GM20000 (cell line): ENCODE data around the gene ZNF189.

Source experiments
- DNase-seq: peaks from one replicate; pipeline ENCODE4 v3.0.0; 2012; ENCODE audit warnings: low spot score
- CTCF ChIP-seq: IDR thresholded peaks from 2 replicates; pipeline ENCODE4 v1.5.1; 2012; ENCODE audit warnings: mild to moderate bottlenecking, control low read depth; ENCODE audit errors: extremely low read depth, missing control alignments

The ZNF189 gene

GRCh38 chr9:101409079-101409477 lies 10.4 kb downstream of the ZNF189 start:
- DNase-seq = no peak
- TF ChIP-seq CTCF = no peak

GRCh38 chr9:101414839-101415238 lies 16.2 kb downstream of the ZNF189 start:
- no peak for DNase-seq

GRCh38 chr9:101415578-101415977 lies 16.9 kb downstream of the ZNF189 start:
- DNase-seq = no peak
- TF ChIP-seq CTCF = no peak

More at GRCh38 chr9:101414839-101415238, 16.2 kb downstream of the ZNF189 start:
- no peak for TF ChIP-seq CTCF

GRCh38 chr9:101417389-101417788 lies 18.7 kb downstream of the ZNF189 start:
- TF ChIP-seq CTCF = no peak
- no peak for DNase-seq

GRCh38 chr9:101417977-101418376 lies 19.3 kb downstream of the ZNF189 start:
- no peak for DNase-seq
- no peak for TF ChIP-seq CTCF

GRCh38 chr9:101418518-101419430 lies 20.1 kb downstream of the ZNF189 start:
- DNase-seq = no peak
- no peak for TF ChIP-seq CTCF

- no peak for DNase-seq
- no peak for TF ChIP-seq CTCF
Measured at GRCh38 chr9:101419863-101420262, 21.2 kb downstream of the ZNF189 start.
